Coronary artery (tissue), 2 donors: ENCODE data around the gene SERPINB6.

Experiments used
- DNase-seq: peaks from one replicate; pipeline ENCODE4 v3.0.0-alpha.2; 2017; ENCODE audit warnings: low spot score
- H3K27ac ChIP-seq, 2 donors: fragments of 200-600 bp; sonication (generic); one replicate each; pipeline ENCODE4 v1.5.1; 2016 to 2019
- H3K4me3 ChIP-seq: fragments of 200-600 bp; sonication (generic); 2 replicates; pipeline ENCODE4 v1.5.1; 2016; ENCODE audit warnings: mild to moderate bottlenecking, moderate library complexity
- CTCF ChIP-seq: fragments of 200-600 bp; sonication (generic); IDR thresholded peaks from one replicate; pipeline ENCODE4 v1.5.1; 2019; ENCODE audit warnings: antibody characterized with exemption

Gene SERPINB6

GRCh38 chr6:2940851-2941250 lies 30.5 kb downstream of the SERPINB6 start:
- no peak for DNase-seq
- no peak for TF ChIP-seq CTCF
- Histone ChIP-seq H3K4me3 (no peak overlapping the region), H3K27ac (no peak overlapping the region)

- no peak for DNase-seq
- no peak for TF ChIP-seq CTCF
- no peak overlapping the region for H3K4me3 ChIP-seq
- H3K27ac ChIP-seq: no peak overlapping the region
Measured at GRCh38 chr6:2940010-2940850, 31.1 kb downstream of the SERPINB6 start.

- no peak for DNase-seq
- peak overlapping the region; percentile 27 to 40 for H3K27ac ChIP-seq
- H3K4me3 ChIP-seq: no peak overlapping the region
- TF ChIP-seq CTCF: no peak
Measured at GRCh38 chr6:2939315-2940009, 31.9 kb downstream of the SERPINB6 start.

GRCh38 chr6:2938632-2939083 lies 32.7 kb downstream of the SERPINB6 start:
- no peak for TF ChIP-seq CTCF
- H3K27ac ChIP-seq: peak overlapping the region; percentile 19 to 20
- no peak for DNase-seq
- no peak overlapping the region for H3K4me3 ChIP-seq

GRCh38 chr6:2938004-2938631 lies 33.2 kb downstream of the SERPINB6 start:
- H3K27ac ChIP-seq: peak overlapping the region; percentile 20 to 21
- no peak for DNase-seq

GRCh38 chr6:2937627-2938003 lies 33.8 kb downstream of the SERPINB6 start:
- peak; percentile 53 for DNase-seq
- H3K27ac ChIP-seq: peak overlapping the region in 1 of 2 donors; percentile 21
- no peak for TF ChIP-seq CTCF
- no peak overlapping the region for H3K4me3 ChIP-seq

More at GRCh38 chr6:2938004-2938631, 33.2 kb downstream of the SERPINB6 start:
- TF ChIP-seq CTCF: no peak
- no peak overlapping the region for H3K4me3 ChIP-seq
